HCT116 (cell line): ENCODE results near the gene RPS6KA2.

Source experiments
- CEBPB ChIP-seq: IDR thresholded peaks from 2 replicates; pipeline ENCODE4 v1.6.1; 2012; ENCODE audit warnings: low read depth
- EGR1 ChIP-seq: IDR thresholded peaks from 2 replicates; pipeline ENCODE4 v1.6.1; 2012; ENCODE audit warnings: low read depth
- EZH2 ChIP-seq: fragments of 200-600 bp; sonication (generic); IDR thresholded peaks from 2 replicates; pipeline ENCODE4 v1.6.1; 2017; ENCODE audit warnings: antibody characterized with exemption, mixed run types
- EZH2phosphoT487 ChIP-seq: fragments of 200-600 bp; IDR thresholded peaks from 2 replicates; pipeline ENCODE4 v1.6.1; 2018; ENCODE audit warnings: antibody characterized with exemption, borderline replicate concordance
- JUND ChIP-seq: IDR thresholded peaks from 2 replicates; pipeline ENCODE4 v1.6.1; 2012
- POLR2A ChIP-seq: IDR thresholded peaks from 2 replicates; pipeline ENCODE4 v1.7.0; 2011; ENCODE audit warnings: borderline replicate concordance; ENCODE audit not compliant: insufficient read depth, insufficient read length; ENCODE audit errors: extremely low read depth
- POLR2AphosphoS5 ChIP-seq: IDR thresholded peaks from 2 replicates; pipeline ENCODE4 v1.6.1; 2011; ENCODE audit warnings: mild to moderate bottlenecking, low read depth, low read length, moderate library complexity
- TCF7L2 ChIP-seq: IDR thresholded peaks from 2 replicates; pipeline ENCODE4 v1.7.0; 2011; ENCODE audit warnings: borderline replicate concordance, inconsistent platforms; ENCODE audit not compliant: insufficient read depth, insufficient read length; ENCODE audit errors: extremely low read depth
- YY1 ChIP-seq: IDR thresholded peaks from 2 replicates; pipeline ENCODE4 v1.6.1; 2011; ENCODE audit warnings: low read length, low read depth, moderate library complexity, mild to moderate bottlenecking; ENCODE audit not compliant: insufficient replicate concordance; ENCODE audit errors: extremely low read depth
- ZFX ChIP-seq: fragments of 450-650 bp; IDR thresholded peaks from 2 replicates; pipeline ENCODE4 v1.6.1; 2017
- ZNF274 ChIP-seq: fragments of 200-500 bp; sonication (Bioruptor generic); IDR thresholded peaks from 2 replicates; pipeline ENCODE4 v1.6.1; 2014; ENCODE audit warnings: mild to moderate bottlenecking, low read depth, low read length, inconsistent platforms
- TF ChIP-seq, protein P1 (sequence below), 3 experiments: fragments of 200-600 bp in 1 of 3; sonication (generic) in 1 of 3; IDR thresholded peaks in 2 of 3; conservative IDR thresholded peaks in 1 of 3; 2 replicates each; pipeline ENCODE4 v1.5.1; 2012 to 2017; ENCODE audit warnings: low read depth in 2 of 3, low read length in 2 of 3, antibody characterized with exemption in 1 of 3, borderline replicate concordance in 1 of 3, control low read depth in 1 of 3, mild to moderate bottlenecking in 1 of 3, mixed read lengths in 1 of 3, mixed run types in 1 of 3, moderate library complexity in 1 of 3; ENCODE audit not compliant: insufficient read depth in 1 of 3
- TF ChIP-seq, protein P2 (sequence below): IDR thresholded peaks from 2 replicates; pipeline ENCODE4 v1.6.1; 2012; ENCODE audit warnings: low read depth
- TF ChIP-seq, protein P3 (sequence below): IDR thresholded peaks from 2 replicates; pipeline ENCODE4 v1.6.1; 2012

DNA sequence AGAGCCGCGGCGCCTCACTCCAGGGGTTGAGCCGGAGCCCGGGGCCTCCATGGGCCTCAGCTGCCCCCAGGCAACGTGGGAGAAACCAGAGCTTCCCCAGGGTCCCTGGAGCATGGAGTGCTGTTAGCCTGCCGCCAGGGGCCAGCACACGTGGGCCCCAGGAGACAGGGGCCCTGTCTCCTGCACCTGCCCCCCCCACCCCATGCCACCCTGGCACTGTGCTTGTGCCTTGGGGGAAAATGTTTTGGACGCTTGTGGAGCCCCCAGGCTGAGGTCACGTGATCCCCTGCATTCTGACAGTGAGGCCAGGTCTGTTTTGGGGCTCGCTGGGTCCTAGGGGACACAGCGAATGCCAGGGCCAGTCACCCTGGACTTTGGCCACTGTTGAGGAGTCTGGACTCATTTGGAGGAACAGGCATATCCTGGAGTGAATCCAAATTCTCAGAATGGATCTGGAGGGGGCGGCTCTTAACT lies 214.1 kb downstream of the RPS6KA2 start:
- TF ChIP-seq, protein P1, sequence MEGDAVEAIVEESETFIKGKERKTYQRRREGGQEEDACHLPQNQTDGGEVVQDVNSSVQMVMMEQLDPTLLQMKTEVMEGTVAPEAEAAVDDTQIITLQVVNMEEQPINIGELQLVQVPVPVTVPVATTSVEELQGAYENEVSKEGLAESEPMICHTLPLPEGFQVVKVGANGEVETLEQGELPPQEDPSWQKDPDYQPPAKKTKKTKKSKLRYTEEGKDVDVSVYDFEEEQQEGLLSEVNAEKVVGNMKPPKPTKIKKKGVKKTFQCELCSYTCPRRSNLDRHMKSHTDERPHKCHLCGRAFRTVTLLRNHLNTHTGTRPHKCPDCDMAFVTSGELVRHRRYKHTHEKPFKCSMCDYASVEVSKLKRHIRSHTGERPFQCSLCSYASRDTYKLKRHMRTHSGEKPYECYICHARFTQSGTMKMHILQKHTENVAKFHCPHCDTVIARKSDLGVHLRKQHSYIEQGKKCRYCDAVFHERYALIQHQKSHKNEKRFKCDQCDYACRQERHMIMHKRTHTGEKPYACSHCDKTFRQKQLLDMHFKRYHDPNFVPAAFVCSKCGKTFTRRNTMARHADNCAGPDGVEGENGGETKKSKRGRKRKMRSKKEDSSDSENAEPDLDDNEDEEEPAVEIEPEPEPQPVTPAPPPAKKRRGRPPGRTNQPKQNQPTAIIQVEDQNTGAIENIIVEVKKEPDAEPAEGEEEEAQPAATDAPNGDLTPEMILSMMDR (IDR thresholded peaks at IDR 0.05 in 2 of 3, conservative IDR thresholded peaks at IDR 0.05 in 1 of 3; ENCODE audit: borderline replicate concordance in 1 of 3, insufficient read depth in 1 of 3, low read depth in 2 of 3, low read length in 2 of 3): no peak
- TF ChIP-seq ZNF274 (no peak), JUND (no peak), EZH2phosphoT487 (no peak), POLR2AphosphoS5 (no peak), POLR2A (no peak), EZH2 (no peak), TCF7L2 (no peak), EGR1 (no peak), CEBPB (no peak), YY1 (no peak), ZFX (no peak)
- TF ChIP-seq, protein P2, sequence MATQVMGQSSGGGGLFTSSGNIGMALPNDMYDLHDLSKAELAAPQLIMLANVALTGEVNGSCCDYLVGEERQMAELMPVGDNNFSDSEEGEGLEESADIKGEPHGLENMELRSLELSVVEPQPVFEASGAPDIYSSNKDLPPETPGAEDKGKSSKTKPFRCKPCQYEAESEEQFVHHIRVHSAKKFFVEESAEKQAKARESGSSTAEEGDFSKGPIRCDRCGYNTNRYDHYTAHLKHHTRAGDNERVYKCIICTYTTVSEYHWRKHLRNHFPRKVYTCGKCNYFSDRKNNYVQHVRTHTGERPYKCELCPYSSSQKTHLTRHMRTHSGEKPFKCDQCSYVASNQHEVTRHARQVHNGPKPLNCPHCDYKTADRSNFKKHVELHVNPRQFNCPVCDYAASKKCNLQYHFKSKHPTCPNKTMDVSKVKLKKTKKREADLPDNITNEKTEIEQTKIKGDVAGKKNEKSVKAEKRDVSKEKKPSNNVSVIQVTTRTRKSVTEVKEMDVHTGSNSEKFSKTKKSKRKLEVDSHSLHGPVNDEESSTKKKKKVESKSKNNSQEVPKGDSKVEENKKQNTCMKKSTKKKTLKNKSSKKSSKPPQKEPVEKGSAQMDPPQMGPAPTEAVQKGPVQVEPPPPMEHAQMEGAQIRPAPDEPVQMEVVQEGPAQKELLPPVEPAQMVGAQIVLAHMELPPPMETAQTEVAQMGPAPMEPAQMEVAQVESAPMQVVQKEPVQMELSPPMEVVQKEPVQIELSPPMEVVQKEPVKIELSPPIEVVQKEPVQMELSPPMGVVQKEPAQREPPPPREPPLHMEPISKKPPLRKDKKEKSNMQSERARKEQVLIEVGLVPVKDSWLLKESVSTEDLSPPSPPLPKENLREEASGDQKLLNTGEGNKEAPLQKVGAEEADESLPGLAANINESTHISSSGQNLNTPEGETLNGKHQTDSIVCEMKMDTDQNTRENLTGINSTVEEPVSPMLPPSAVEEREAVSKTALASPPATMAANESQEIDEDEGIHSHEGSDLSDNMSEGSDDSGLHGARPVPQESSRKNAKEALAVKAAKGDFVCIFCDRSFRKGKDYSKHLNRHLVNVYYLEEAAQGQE: no peak
- TF ChIP-seq, protein P3, sequence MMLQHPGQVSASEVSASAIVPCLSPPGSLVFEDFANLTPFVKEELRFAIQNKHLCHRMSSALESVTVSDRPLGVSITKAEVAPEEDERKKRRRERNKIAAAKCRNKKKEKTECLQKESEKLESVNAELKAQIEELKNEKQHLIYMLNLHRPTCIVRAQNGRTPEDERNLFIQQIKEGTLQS: no peak
